OCI-M1 (cell line): ENCODE measurements around the gene SYF2.
"Not testable (repeated sequence)": the region's sequence is repeated elsewhere in the genome, so short reads cannot be mapped to it uniquely, and the experiment has no call there.

ENCODE experiments used
- DNase-seq: peaks from one replicate; lab custom pipeline; 2025; lab: John Stamatoyannopoulos, UW

SYF2 gene

GRCh38 chr1:25246600-25247023, 14.3 kb upstream of the SYF2 start:
- peak; percentile 59 for DNase-seq

GRCh38 chr1:25245809-25246599, 13.7 kb upstream of the SYF2 start:
- peak; percentile 58 for DNase-seq

- no peak for DNase-seq
These were observed 13.1 kb upstream of the SYF2 start for GRCh38 chr1:25245393-25245792.

- no peak for DNase-seq
These were observed 11.6 kb upstream of the SYF2 start for GRCh38 chr1:25243907-25244306.

GRCh38 chr1:25239681-25240541, 7.6 kb upstream of the SYF2 start:
- DNase-seq, result peak; percentile 99

GRCh38 chr1:25238046-25238445, 5.7 kb upstream of the SYF2 start:
- no peak for DNase-seq

GRCh38 chr1:25236261-25236660, 4.0 kb upstream of the SYF2 start:
- not testable (repeated sequence) for DNase-seq

GRCh38 chr1:25235411-25235810, 3.1 kb upstream of the SYF2 start:
- DNase-seq, result not testable (repeated sequence)

GRCh38 chr1:25232866-25233784, 823 bp upstream of the SYF2 start:
- peak; percentile 98 for DNase-seq

- DNase-seq, result no peak
These were observed 8.8 kb downstream of the SYF2 start for GRCh38 chr1:25223471-25223870.

GRCh38 chr1:25222606-25223005, 9.7 kb downstream of the SYF2 start:
- DNase-seq, result no peak

- no peak for DNase-seq
These were observed 11.6 kb downstream of the SYF2 start for GRCh38 chr1:25220666-25221065.

GRCh38 chr1:25219661-25220251, 12.5 kb downstream of the SYF2 start:
- DNase-seq, result no peak

- DNase-seq, result no peak
These were observed 14.6 kb downstream of the SYF2 start for GRCh38 chr1:25217598-25218232.

- peak; percentile 62 for DNase-seq
These were observed 15.3 kb downstream of the SYF2 start for GRCh38 chr1:25217015-25217414.

- DNase-seq, result peak; percentile 66
These were observed 16.2 kb downstream of the SYF2 start for GRCh38 chr1:25216123-25216522.

GRCh38 chr1:25212725-25213124, 19.6 kb downstream of the SYF2 start:
- DNase-seq, result no peak

GRCh38 chr1:25210728-25211127, 21.6 kb downstream of the SYF2 start:
- no peak for DNase-seq

GRCh38 chr1:25209516-25209915, 22.8 kb downstream of the SYF2 start:
- DNase-seq, result no peak

GRCh38 chr1:25208561-25209222, 23.6 kb downstream of the SYF2 start:
- no peak for DNase-seq

GRCh38 chr1:25208092-25208491, 24.2 kb downstream of the SYF2 start:
- DNase-seq, result no peak
